GM12891 (cell line): Measurements from ENCODE around the gene UPK1B.

Experiments used
- DNase-seq: peaks from one replicate; pipeline ENCODE4 v3.0.0; 2011; ENCODE audit warnings: low spot score; ENCODE audit not compliant: insufficient read length
- FAIRE-seq: peaks from 2 replicates; lab custom pipeline; 2011; peaks lifted over from hg19 to GRCh38; lab: Jason Lieb, UNC
- PAX5 ChIP-seq: IDR thresholded peaks from 2 replicates; pipeline ENCODE4 v1.6.1; 2011; ENCODE audit warnings: low read length, moderate library complexity, mild to moderate bottlenecking; ENCODE audit not compliant: insufficient read depth, severe bottlenecking
- POLR2A ChIP-seq: IDR thresholded peaks from 2 replicates; pipeline ENCODE4 v1.6.1; 2011; ENCODE audit warnings: low read depth, low read length, control low read depth
- POLR2AphosphoS5 ChIP-seq: IDR thresholded peaks from 2 replicates; pipeline ENCODE4 v1.6.1; 2011; ENCODE audit warnings: low read depth, low read length, control low read depth
- POU2F2 ChIP-seq: IDR thresholded peaks from 2 replicates; pipeline ENCODE4 v1.6.1; 2011; ENCODE audit warnings: low read depth, mild to moderate bottlenecking, control low read depth, low read length, moderate library complexity
- SPI1 ChIP-seq: IDR thresholded peaks from 2 replicates; pipeline ENCODE4 v1.6.1; 2011; ENCODE audit warnings: low read depth, low read length, control low read depth
- TAF1 ChIP-seq: IDR thresholded peaks from 2 replicates; pipeline ENCODE4 v1.6.1; 2011; ENCODE audit warnings: low read depth, low read length, control low read depth

The UPK1B gene

DNA sequence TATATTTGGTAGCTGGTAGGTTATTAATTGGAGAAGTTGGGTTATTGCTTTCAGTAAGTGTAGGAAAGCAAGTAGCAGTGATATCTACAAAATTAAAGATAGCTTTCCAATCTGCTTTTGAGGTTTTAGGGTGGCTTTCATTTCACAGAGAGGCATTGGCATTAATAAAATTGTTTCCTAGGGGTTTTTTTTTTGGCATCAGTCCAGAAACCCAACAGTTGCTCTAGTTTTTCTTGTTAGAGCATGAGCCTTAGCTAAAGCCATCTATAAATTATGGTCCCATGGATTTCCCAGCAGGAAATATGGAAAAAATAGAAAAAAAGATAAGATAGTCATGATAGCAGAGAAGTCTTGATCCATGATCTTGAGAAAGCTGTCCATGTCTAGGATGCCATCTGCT lies 70.3 kb downstream of the UPK1B start:
- TF ChIP-seq POLR2AphosphoS5 (no peak), TAF1 (no peak), POLR2A (no peak), PAX5 (no peak), SPI1 (no peak), POU2F2 (no peak)
- DNase-seq (no peak), FAIRE-seq (no peak)

- no peak for FAIRE-seq
Observed at GRCh38 chr3:119245778-119246177, 72.4 kb downstream of the UPK1B start.

More at GRCh38 chr3:119245778-119246177, 72.4 kb downstream of the UPK1B start:
- TF ChIP-seq TAF1 (no peak), SPI1 (no peak), POLR2AphosphoS5 (no peak)
- no peak for DNase-seq
